Brain microvascular endothelial cell (primary cell): Measurements from ENCODE around the gene ROM1.

Experiments
- DNase-seq: peaks from one replicate; pipeline ENCODE4 v3.0.0-alpha.2; 2020
- H3K27ac ChIP-seq: fragments of 250-450 bp; sonication (Bioruptor Pico); 2 replicates; pipeline ENCODE4 v1.5.1; 2020; ENCODE audit warnings: mild to moderate bottlenecking, moderate library complexity
- H3K27me3 ChIP-seq: fragments of 250-450 bp; sonication (Bioruptor Pico); replicated peaks from 2 replicates; pipeline ENCODE4 v1.5.1; 2020; ENCODE audit warnings: mild to moderate bottlenecking
- H3K36me3 ChIP-seq: fragments of 250-450 bp; sonication (Bioruptor Pico); replicated peaks from 2 replicates; pipeline ENCODE4 v1.5.1; 2020; ENCODE audit warnings: mild to moderate bottlenecking
- H3K4me3 ChIP-seq: 2 replicates; pipeline ENCODE4 v1.5.1; 2011; ENCODE audit warnings: low read depth, mild to moderate bottlenecking, control low read depth, low read length, moderate library complexity
- in situ Hi-C: cut with HindIII; loops from 2 replicates; pipeline ENCODE4 v1.10.0; 2017; ENCODE audit warnings: low sequenced_read_pairs, low pct_ligation_motif_present
- TF ChIP-seq, protein P1 (sequence below): IDR thresholded peaks from 2 replicates; pipeline ENCODE4 v1.5.1; 2011; ENCODE audit warnings: low read depth, mild to moderate bottlenecking, moderate library complexity, low read length, control low read depth, inconsistent platforms; ENCODE audit errors: missing control alignments

The ROM1 gene

DNA sequence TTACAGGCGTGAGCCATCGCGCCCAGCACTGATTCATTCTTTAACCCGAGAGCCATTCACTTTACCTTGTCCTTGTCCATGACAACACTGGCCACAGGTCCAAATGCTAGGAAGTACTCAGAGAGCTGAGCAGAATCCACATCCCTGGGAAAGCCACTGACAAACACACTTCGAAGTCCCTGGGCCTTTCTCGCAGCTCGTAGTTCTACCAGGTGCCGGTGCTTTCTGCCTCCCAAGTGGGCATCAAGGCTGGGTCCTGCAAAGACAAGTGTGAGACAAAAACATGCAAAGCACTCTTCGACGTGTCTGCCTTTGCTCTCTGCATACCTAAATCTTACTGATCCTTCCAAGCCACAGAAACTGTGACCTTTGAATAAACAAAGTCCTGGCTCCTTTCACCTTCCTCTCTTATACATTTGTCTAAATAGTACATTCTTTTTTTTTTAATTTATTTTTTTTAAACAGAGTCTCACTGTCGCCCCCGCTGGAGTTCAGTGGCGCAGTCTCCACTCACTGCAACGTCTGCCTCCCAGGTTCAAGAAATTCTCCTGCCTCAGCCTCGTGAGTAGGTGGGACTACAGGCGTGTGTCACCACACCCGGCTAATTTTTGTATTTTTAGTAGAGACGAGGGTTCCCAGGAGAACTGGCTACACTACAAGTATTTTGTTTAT, 24.0 kb upstream of the ROM1 start:
- peak; percentile 50 for DNase-seq
- Histone ChIP-seq H3K27me3 (no peaks in the 10 kb centered on the region), H3K4me3 (no peak overlapping the region), H3K27ac (no peak overlapping the region), H3K36me3 (peaks cover 30% of the 10 kb centered on the region)
- in situ Hi-C loops: no loop called here
- TF ChIP-seq, protein P1, sequence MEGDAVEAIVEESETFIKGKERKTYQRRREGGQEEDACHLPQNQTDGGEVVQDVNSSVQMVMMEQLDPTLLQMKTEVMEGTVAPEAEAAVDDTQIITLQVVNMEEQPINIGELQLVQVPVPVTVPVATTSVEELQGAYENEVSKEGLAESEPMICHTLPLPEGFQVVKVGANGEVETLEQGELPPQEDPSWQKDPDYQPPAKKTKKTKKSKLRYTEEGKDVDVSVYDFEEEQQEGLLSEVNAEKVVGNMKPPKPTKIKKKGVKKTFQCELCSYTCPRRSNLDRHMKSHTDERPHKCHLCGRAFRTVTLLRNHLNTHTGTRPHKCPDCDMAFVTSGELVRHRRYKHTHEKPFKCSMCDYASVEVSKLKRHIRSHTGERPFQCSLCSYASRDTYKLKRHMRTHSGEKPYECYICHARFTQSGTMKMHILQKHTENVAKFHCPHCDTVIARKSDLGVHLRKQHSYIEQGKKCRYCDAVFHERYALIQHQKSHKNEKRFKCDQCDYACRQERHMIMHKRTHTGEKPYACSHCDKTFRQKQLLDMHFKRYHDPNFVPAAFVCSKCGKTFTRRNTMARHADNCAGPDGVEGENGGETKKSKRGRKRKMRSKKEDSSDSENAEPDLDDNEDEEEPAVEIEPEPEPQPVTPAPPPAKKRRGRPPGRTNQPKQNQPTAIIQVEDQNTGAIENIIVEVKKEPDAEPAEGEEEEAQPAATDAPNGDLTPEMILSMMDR: peak; percentile 64

DNA sequence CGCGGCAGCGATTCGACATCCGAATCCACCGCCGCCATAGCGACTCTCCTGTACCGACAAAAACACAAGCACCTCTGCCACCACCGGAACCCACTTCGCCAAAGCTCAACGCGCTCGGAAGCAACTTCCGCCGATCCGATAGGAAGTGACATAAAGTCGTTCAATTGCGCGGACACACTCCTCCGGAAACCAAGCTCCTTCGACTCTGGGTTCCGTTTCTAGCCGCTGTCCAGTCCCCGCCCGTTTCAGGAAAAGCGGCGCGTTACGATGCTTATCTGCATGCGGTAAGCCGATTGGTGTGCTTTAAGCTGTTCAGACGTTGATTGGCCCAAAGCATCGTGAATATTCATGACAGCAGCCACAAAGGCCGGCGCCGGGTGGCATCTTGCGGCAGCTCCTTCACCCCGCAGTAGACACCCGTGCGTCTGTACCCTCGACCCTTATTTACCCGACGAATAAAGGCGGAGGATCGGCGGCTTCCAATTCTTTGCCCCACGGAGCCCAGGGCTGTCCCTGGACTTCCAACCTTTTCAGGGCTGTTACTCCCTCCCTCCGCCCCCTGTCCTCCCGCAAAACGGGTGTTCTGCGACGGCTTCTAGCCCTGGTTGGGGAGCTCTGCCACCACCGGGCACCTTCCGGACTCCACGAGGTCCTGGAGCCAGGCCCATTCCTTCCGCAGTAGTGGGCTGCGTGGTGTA, 21.5 kb upstream of the ROM1 start, which contains the start of gene TUT1:
Gene TUT1, minus strand, starts transcription at position 76 of the 698 bp plus-strand sequence. Its CDS starts 38 bp downstream, at position 38.
- peaks cover 47% of the 10 kb centered on the region for H3K36me3 ChIP-seq

DNA sequence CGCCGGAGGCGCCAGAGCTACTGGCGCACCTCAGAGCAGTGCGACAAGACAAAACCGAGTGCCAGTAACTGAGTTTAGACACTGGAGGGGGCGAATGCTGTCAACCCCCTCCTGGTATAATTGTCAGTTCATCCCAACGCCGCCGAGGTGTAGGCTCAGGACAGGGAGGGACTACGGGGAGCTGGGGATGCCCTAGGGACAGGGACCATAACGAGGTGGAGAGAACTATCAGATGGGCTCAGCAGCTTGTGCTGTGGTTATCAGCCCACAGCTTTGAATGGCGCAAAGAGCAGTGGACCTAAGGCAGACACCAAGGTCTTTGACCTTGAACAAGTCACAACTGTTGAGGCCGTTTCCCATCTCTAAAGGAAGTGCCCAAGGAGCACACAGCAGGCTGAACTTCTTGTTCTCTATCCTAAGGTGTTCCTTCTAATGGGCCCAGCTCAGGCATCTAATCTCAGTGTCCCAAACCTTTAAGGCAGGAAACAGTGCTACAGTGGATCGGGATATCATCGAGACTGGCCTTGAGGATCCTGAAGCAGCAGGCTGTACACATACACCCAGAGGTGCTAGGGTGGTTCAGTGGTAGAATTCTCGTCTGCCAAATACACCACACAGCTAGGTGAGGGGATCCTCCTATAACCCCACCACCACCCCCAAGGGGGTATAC, 20.8 kb upstream of the ROM1 start:
- Histone ChIP-seq H3K4me3 (peak overlapping the region; percentile 84), H3K27me3 (no peaks in the 10 kb centered on the region), H3K36me3 (peaks cover 51% of the 10 kb centered on the region), H3K27ac (peak overlapping the region; percentile 42)
- no peak for DNase-seq
- in situ Hi-C loops: no loop called here
- TF ChIP-seq, protein P1: no peak

More for the DNA sequence above, 21.5 kb upstream of the ROM1 start, which contains the start of gene TUT1:
- TF ChIP-seq, protein P1: no peak
- peak within 1 kb of the TSS; percentile 84 for H3K4me3 ChIP-seq
- H3K27me3 ChIP-seq: no peaks in the 10 kb centered on the region
- peak; percentile 98 for DNase-seq
- H3K27ac ChIP-seq: peak within 1 kb of the TSS; percentile 70
- in situ Hi-C loops: no loop called here

DNA sequence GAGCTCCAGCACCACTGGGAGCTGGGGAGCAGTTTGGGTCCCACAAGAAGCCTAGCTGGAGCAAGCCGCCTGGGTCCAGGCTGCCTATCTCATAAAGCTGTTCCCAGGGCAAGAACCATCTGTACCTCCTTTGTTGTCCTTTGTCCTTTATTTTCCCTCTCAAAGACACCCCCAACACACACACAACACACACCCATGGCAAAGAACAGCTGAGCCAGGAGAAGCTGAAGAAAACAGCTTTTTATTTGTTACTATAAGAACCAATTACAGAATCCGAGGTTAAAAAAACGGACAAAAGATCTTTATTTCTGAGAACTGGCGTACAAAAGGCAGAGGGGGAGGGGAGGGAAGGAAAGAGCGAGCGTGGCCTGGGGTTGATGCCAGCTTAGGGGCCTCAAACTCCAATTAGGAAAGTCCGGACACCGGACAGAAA, 20.1 kb upstream of the ROM1 start:
- Histone ChIP-seq H3K27ac (no peak overlapping the region), H3K27me3 (no peaks in the 10 kb centered on the region), H3K36me3 (peaks cover 52% of the 10 kb centered on the region), H3K4me3 (no peak overlapping the region)
- TF ChIP-seq, protein P1: no peak
- DNase-seq: no peak
- in situ Hi-C loops: no loop called here

DNA sequence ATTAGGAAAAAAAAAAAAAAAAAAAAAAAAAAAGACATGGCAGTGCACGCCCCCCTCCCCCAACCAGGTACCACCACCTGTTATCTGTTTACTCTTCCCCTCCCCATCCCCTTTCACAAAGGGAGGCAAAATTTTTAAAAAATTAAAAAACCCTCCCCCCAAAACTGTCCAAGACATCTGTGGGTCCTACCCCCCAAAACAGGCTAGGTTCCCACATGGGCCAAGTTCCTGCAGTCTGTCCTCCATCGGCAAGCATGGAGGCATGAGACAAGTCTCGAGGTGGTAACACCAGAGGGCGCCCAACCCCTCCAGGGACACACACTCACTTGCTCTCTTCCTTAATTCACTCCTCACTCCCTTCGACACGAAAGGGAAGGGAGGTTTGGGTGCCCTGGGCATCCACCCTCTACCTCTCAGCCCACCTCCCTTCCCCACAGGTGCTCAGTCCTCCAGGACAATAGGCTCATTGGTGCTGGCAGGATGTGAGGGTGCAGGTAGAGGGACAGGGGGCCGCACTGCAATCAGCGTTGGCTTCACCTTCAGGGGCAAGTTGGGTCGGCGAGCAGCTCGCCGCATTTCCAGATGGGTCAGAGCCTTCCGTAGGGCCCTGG, 19.5 kb upstream of the ROM1 start:
- H3K27me3 ChIP-seq: no peaks in the 10 kb centered on the region
- H3K4me3 ChIP-seq: no peak overlapping the region
- in situ Hi-C loops: no loop called here
- peak; percentile 70 for DNase-seq
- H3K27ac ChIP-seq: no peak overlapping the region
- peaks cover 52% of the 10 kb centered on the region for H3K36me3 ChIP-seq
- TF ChIP-seq, protein P1: peak; percentile 80
